GM12872 (cell line): ENCODE data around the gene TEX13C.

Experiments used
- CTCF ChIP-seq: IDR thresholded peaks from 3 replicates; pipeline ENCODE4 v1.5.1; 2011; ENCODE audit warnings: low read depth, mild to moderate bottlenecking, low read length, moderate library complexity; ENCODE audit not compliant: insufficient read depth

The TEX13C gene

GRCh38 chrX:125319646-125320521 is at the start of gene TEX13C:
TEX13C (plus strand) TSS chrX:125319871; CDS start chrX:125320120, 249 bp downstream.
- no peak for TF ChIP-seq CTCF

GRCh38 chrX:125287282-125287681 is 32.4 kb upstream of the TEX13C start:
- no peak for TF ChIP-seq CTCF

GRCh38 chrX:125288343-125288742 is 31.3 kb upstream of the TEX13C start:
- no peak for TF ChIP-seq CTCF

GRCh38 chrX:125289209-125289608 is 30.5 kb upstream of the TEX13C start:
- TF ChIP-seq CTCF: no peak

- no peak for TF ChIP-seq CTCF
These were observed 29.8 kb upstream of the TEX13C start for GRCh38 chrX:125289920-125290319.

GRCh38 chrX:125291124-125291523 is 28.5 kb upstream of the TEX13C start:
- TF ChIP-seq CTCF: no peak

- TF ChIP-seq CTCF: no peak
These were observed 25.6 kb upstream of the TEX13C start for GRCh38 chrX:125293850-125294780.
